Cardiac muscle cell (in vitro differentiated cells and primary cell): Measurements from ENCODE around the gene NFAT5. TPM values are rescaled to one million over a fixed set of nuclear protein-coding genes. Genes with fewer than 3 reads are reported as not detected.
"Not testable (repeated sequence)": the region's sequence is repeated elsewhere in the genome, so short reads cannot be mapped to it uniquely, and the experiment has no call there.

Experiments used
- DNase-seq, 2 donors: peaks; one replicate each; pipeline versions ENCODE4 v3.0.0 to v3.0.0-alpha.2; 2010 to 2017; ENCODE audit warnings: low read depth in 1 of 2, low spot score in 1 of 2
- H3K27ac ChIP-seq: fragments of 200-600 bp; sonication (generic); 2 replicates; pipeline ENCODE4 v1.5.1; 2016
- H3K27me3 ChIP-seq: fragments of 200-600 bp; sonication (generic); 2 replicates; pipeline ENCODE4 v1.6.0; 2016; ENCODE audit warnings: control low read depth
- H3K36me3 ChIP-seq: fragments of 200-600 bp; sonication (generic); 2 replicates; pipeline ENCODE4 v1.5.1; 2016; ENCODE audit warnings: control low read depth
- H3K4me1 ChIP-seq: fragments of 200-600 bp; sonication (generic); 2 replicates; pipeline ENCODE4 v1.8.1; 2017; ENCODE audit warnings: low read depth, mild to moderate bottlenecking, mixed run types
- H3K4me3 ChIP-seq: fragments of 200-600 bp; sonication (generic); 2 replicates; pipeline ENCODE4 v1.5.1; 2016; ENCODE audit warnings: mild to moderate bottlenecking
- H3K9me3 ChIP-seq: fragments of 200-600 bp; sonication (generic); 2 replicates; pipeline ENCODE4 v1.5.1; 2017; ENCODE audit warnings: low read depth, mild to moderate bottlenecking, control low read depth
- CTCF ChIP-seq: IDR thresholded peaks from 2 replicates; pipeline ENCODE4 v1.5.1; 2012; ENCODE audit warnings: low read depth, mild to moderate bottlenecking, low read length
- polyA plus RNA-seq: library from polyadenylated mRNA; unstranded; fragments of >200 nt; fragmentation: Nextera tagmentation; extraction: Ambion mirVana; gene quantifications from 2 replicates; pipeline ENCODE4 v1.2.1, GENCODE V29; 2016
- total RNA-seq: library from RNA; depleted of rRNA; stranded (reverse); fragments of >200 nt; gene quantifications from 2 replicates; pipeline ENCODE4 v1.2.3, GENCODE V29; 2016

The NFAT5 gene
- total and polyA plus RNA-seq, 2 experiments from 2014 or later, result 6.2 to 15.9 TPM

GRCh38 chr16:69619514-69619913 lies 53.7 kb downstream of the NFAT5 start:
- H3K27me3 ChIP-seq, result no peaks in the 10 kb centered on the region
- H3K27ac ChIP-seq, result peak overlapping the region; percentile 22
- H3K36me3 ChIP-seq, result no peaks in the 10 kb centered on the region
- no peaks in the 10 kb centered on the region for H3K9me3 ChIP-seq
- no peak overlapping the region for H3K4me3 ChIP-seq
- TF ChIP-seq CTCF, result no peak
- DNase-seq, result peak; percentile 8 to 43
- peaks cover 17% of the 10 kb centered on the region for H3K4me1 ChIP-seq

DNA sequence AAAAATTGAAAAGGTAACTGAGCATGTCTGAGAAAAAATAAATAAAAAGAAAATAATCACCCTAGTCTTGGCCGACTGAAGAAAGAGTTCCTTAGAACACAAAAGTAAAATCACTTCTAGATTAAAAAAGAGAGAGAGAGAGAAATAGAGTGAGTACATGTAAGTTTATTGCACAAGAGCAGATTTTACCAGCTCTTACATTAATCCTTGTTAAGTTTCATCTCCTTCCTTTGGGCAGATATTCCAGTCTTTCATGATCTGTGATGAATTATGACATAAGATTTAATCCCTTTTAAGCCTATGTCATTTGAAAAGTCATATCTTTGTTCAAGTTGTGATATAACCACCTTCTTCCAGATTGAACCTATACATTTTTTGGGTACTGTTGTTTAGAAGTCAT lies 54.8 kb downstream of the NFAT5 start:
- no peaks in the 10 kb centered on the region for H3K9me3 ChIP-seq
- no peaks in the 10 kb centered on the region for H3K27me3 ChIP-seq
- H3K36me3 ChIP-seq, result no peaks in the 10 kb centered on the region
- peak in 1 of 2 donors; percentile 51 for DNase-seq
- TF ChIP-seq CTCF, result no peak
- H3K27ac ChIP-seq, result no peak overlapping the region
- H3K4me1 ChIP-seq, result peaks cover 17% of the 10 kb centered on the region
- no peak overlapping the region for H3K4me3 ChIP-seq

DNA sequence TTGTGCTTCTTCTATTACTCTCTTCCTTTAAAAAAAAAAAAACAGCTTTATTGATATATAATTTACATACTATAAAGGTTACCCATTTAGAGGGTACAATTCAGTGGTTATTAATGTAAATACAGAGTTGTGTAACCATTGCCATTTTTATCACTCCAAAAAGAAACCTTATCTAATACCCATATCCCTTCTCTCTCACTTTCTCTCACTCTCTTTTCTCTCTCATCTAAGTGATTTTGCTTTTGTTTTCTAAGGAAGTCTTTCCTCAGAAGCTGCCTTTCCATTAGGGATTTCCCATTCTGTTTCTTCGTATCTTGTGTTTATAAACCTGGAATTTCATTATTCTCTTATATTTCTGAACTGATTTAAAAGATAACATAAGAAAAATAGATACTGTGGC lies 55.5 kb downstream of the NFAT5 start:
- Histone ChIP-seq H3K36me3 (peaks cover 3% of the 10 kb centered on the region), H3K9me3 (no peaks in the 10 kb centered on the region), H3K4me1 (peaks cover 17% of the 10 kb centered on the region), H3K27ac (no peak overlapping the region), H3K27me3 (no peaks in the 10 kb centered on the region), H3K4me3 (no peak overlapping the region)
- TF ChIP-seq CTCF, result no peak
- DNase-seq, result no peak

DNA sequence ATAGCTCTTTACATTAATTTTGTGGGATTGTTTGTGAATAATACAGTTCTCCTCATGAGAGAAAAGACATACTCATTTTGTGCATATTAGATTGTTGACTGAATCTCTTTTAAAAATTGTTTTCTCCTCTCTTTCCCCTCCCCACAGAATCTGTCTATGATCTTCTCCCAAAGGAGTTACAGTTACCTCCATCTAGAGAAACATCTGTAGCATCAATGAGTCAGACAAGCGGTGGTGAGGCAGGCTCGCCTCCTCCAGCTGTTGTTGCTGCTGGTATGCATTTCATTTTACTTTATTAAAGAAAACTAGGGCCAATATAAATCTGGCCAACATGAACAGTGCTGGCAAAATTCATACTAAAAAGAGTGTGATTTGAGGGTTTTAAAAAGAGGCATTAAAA lies 60.5 kb downstream of the NFAT5 start:
- Histone ChIP-seq H3K27ac (no peak overlapping the region), H3K4me3 (no peak overlapping the region), H3K36me3 (peaks cover 23% of the 10 kb centered on the region), H3K27me3 (no peaks in the 10 kb centered on the region), H3K4me1 (no peaks in the 10 kb centered on the region), H3K9me3 (no peaks in the 10 kb centered on the region)
- DNase-seq, result peak in 1 of 2 donors; percentile 34
- TF ChIP-seq CTCF, result no peak

GRCh38 chr16:69632828-69633227 lies 67.1 kb downstream of the NFAT5 start:
- H3K27me3 ChIP-seq, result no peaks in the 10 kb centered on the region
- H3K4me1 ChIP-seq, result no peaks in the 10 kb centered on the region
- TF ChIP-seq CTCF, result no peak
- peaks cover 18% of the 10 kb centered on the region for H3K36me3 ChIP-seq
- H3K27ac ChIP-seq, result no peak overlapping the region
- DNase-seq, result no peak
- H3K4me3 ChIP-seq, result no peak overlapping the region
- no peaks in the 10 kb centered on the region for H3K9me3 ChIP-seq

GRCh38 chr16:69633375-69633774 lies 67.6 kb downstream of the NFAT5 start:
- TF ChIP-seq CTCF, result no peak
- Histone ChIP-seq H3K4me1 (no peaks in the 10 kb centered on the region), H3K27me3 (no peaks in the 10 kb centered on the region), H3K36me3 (peaks cover 15% of the 10 kb centered on the region), H3K9me3 (no peaks in the 10 kb centered on the region), H3K4me3 (no peak overlapping the region), H3K27ac (no peak overlapping the region)
- DNase-seq, result no peak

DNA sequence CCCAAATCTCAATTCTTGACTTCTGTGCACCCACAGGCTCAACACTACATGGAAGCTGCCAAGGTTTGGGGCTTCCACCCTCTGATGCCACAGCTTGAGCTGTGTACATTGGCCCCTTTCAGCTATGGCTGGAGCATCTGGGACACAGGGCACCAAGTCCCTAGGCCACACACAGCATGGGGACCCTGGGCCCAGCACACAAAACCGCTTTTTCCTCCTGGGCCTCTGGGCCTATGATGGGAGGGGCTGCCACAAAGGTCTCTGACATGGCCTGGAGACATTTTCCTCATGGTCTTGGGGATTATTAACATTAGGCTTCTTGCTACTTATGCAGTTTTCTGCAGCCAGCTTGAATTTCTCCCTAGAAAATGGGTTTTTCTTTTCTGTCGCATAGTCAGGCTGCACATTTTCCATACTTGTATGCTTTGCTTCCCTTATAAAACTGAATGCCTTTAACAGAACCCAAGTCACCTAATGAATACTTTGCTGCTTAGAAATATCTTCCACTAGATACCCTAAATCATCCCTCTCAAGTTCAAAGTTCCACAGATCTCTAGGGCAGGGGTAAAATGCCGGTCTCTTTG lies 70.9 kb downstream of the NFAT5 start:
- H3K9me3 ChIP-seq, H3K27ac ChIP-seq, DNase-seq, H3K4me3 ChIP-seq, H3K36me3 ChIP-seq, H3K27me3 ChIP-seq, H3K4me1 ChIP-seq: not testable (repeated sequence)

DNA sequence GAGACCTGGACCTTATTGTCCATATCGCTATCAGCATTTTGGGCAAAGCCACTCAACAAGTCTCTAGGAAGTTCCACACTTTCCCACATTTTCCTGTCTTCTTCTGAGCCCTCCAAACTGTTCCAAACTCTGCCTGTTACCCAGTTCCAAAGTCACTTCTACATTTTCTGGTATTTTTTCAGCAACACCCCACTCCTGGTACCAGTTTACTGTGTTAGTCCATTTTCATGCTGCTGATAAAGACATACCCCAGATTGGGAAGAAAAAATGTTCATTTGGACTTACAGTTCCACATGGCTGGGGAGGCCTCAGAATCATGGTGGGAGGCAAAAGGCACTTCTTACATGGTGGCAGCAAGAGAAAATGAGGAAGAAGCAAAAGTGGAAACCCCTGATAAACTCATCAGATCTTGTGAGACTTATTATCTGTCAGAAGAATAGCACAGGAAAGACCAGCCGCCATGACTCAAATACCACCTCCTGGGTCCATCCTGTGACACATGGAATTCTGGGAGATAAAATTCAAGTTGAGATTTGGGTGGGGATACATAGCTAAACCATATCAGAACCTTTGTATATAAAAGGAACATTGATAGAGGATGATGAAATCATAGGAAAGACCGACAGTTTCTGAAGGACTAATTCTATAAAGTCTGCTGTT lies 71.6 kb downstream of the NFAT5 start:
- not testable (repeated sequence) for H3K36me3 ChIP-seq

More for the DNA sequence above, 71.6 kb downstream of the NFAT5 start:
- not testable (repeated sequence) for H3K4me3 ChIP-seq, H3K4me1 ChIP-seq, H3K27me3 ChIP-seq, DNase-seq, H3K9me3 ChIP-seq, H3K27ac ChIP-seq
